GM18861 (cell line): ENCODE data around the gene FTCD.
"Not testable (repeated sequence)": the region's sequence is repeated elsewhere in the genome, so short reads cannot be mapped to it uniquely, and the experiment has no call there.

Experiments used
- ATAC-seq: cut with Tn5 transposase; IDR thresholded peaks from one replicate; pipeline ENCODE4 v1.9.1; 2021; ENCODE audit not compliant: unreplicated experiment

FTCD gene

DNA sequence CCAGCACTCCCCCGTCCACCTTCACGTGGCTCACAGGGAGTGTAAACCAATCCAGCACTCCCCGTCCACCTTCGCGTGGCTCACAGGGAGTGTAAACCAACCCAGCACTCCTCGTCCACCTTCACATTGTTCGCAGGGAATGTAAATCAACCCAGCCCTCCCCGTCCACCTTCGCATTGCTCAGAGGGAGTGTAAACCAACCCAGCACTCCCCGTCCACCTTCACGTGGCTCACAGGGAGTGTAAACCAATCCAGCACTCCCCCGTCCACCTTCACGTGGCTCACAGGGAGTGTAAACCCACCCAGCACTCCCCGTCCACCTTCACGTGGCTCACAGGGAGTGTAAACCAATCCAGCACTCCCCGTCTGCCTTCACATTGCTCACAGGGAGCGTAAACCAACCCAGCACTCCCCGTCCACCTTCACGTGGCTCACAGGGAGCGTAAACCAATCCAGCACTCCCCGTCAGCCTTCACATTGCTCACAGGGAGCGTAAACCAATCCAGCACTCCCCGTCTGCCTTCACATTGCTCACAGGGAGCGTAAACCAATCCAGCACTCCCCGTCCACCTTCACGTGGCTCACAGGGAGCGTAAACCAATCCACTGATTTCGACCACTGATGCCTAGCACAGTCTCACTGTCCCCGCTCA is 14.9 kb downstream of the FTCD start:
- not testable (repeated sequence) for ATAC-seq

DNA sequence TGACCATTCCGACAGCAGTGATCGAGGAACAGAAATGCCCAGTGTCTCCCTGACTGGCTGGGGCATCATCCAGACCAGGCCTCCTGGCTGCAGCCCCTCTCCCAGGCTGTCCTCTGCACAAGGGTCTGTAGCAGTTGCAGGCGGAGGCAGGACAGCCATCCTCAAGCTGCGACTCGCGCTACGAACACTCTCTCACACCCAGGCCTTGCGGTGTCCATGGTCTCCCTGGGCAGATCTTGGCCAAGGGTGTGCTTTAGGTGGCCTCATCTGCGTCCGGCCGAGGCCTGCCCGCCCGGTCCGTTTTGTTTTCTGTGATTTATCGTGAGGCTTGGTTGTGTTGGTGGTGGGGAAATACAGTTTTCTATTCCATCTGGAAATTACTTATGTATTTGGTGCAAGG is 15.7 kb downstream of the FTCD start:
- ATAC-seq = no peak

DNA sequence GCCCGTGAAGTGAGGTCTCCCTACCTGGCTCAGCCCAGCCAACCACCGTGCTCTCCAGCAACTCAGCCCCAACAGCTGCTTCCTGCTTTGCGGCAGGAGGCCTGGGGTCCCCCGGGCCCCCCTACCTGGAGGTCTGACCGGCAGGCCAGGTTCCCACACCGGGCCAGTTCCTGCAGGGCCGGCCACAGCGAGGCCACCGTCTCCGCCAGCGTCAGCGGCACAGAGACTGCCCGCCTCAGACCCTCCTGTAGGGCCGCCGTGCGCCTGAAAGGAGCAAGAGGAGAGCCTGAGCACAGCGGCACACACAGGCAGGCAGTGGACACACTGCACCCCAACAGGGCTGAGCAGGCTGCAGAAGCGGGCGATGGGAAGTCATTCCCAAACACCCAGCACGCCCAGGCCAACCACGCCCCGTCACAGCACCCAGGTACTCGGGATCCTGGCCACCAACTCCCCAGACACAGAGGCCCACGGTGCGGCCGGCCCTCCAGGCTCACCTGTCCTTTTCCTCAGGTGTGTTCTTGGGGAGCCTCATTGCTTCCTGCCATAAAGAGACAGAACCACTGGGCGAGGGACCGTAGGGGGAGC is 16.9 kb downstream of the FTCD start:
- no peak for ATAC-seq

DNA sequence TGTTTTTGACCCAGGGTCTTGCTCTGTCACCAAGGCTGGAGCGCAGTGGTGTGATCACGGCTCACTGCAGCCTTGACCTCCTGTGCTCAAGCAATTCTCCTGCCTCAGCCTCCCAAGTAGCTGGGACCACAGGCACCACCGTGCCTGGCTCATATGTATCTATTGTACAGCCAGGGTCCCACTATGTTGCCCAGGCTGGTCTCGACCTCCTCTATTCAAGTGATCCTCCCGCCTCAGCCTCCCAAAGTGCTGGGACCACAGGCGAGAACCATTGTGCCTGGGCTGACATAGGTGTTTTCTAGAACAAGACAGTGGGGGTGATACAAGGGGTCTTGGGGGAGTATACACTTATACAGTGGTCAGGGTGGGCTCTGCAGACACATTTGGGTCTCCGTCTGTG is 17.5 kb downstream of the FTCD start:
- no peak for ATAC-seq

DNA sequence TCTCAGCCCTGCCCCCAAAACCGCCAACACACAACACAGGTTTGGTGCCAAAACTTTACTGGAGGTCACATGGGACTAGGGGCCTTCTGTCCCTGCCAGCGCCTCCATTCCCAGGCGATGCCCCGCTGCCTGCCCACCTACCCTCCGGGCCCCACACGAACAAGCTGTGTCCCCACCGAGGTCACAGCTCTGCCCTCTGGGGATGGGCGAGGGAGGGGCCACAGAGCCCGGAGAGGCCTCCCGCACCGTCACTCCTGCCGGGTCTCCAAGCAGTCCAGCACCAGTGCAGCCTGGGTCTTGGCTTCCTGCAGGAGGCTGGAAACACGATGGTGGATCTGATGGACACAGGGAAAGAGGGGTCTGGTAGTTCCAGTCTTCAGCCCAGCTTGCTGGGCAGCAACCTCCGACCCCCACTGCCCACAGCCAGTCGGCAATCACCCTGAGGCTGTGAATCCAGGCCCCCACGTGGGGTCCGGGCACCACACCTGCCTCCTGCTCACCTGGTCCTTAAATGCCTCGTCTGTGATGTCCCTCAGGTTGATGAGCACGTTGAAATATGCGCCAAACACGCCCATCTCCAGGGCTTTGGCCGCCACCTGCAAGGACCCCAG is 18.5 kb downstream of the FTCD start:
- ATAC-seq = no peak

DNA sequence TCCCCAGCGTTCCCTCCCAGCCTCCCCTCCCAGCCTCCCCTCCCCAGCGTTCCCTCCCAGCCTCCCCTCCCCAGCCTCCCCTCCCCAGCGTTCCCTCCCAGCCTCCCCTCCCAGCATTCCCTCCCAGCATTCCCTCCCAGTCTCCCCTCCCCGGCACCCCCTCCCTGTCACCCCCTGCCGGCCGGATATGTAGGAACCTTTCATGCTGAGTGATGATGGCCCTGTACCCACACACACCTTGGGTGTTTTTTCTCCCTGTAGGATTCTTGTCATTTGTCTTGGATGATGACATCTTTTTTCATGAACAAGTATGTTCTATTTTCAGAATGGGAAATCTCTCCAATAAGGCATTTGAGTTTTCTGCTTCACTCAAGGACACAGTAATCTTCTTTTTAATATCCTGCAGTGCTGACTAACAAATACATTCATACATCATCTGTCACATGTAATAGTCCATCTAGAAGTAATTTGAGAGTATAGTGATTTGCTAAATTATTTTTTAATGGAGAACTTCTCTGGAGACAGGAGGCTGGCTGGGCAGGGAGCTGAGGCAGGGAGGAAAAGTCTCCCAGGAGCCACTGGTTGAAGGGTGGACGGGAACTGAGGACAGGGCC is 19.5 kb downstream of the FTCD start:
- ATAC-seq = no peak

DNA sequence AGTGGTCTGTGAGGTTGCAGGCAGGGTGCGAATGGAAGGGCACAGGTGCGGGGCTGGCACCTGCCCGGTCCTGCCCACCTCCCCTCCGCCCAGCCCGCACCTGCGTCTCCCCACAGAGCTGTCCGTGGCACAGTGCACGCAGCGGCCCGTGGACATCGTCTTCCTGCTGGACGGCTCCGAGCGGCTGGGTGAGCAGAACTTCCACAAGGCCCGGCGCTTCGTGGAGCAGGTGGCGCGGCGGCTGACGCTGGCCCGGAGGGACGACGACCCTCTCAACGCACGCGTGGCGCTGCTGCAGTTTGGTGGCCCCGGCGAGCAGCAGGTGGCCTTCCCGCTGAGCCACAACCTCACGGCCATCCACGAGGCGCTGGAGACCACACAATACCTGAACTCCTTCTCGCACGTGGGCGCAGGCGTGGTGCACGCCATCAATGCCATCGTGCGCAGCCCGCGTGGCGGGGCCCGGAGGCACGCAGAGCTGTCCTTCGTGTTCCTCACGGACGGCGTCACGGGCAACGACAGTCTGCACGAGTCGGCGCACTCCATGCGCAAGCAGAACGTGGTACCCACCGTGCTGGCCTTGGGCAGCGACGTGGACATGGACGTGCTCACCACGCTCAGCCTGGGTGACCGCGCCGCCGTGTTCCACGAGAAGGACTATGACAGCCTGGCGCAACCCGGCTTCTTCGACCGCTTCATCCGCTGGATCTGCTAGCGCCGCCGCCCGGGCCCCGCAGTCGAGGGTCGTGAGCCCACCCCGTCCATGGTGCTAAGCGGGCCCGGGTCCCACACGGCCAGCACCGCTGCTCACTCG is 23.3 kb downstream of the FTCD start:
- ATAC-seq = no peak

DNA sequence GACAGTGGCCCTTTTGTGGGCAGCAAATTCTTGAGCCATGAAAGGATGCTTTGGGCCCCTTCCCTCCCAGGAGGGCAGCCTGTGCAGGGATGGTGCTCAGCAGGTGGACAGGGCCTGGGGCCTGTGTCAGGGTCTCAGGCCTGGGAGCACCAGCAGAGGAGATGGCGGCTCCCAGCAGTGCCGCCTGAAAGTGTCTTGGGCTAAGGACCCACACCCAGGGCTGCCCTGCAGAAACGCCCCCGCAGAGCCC is 23.9 kb downstream of the FTCD start:
- ATAC-seq = no peak

DNA sequence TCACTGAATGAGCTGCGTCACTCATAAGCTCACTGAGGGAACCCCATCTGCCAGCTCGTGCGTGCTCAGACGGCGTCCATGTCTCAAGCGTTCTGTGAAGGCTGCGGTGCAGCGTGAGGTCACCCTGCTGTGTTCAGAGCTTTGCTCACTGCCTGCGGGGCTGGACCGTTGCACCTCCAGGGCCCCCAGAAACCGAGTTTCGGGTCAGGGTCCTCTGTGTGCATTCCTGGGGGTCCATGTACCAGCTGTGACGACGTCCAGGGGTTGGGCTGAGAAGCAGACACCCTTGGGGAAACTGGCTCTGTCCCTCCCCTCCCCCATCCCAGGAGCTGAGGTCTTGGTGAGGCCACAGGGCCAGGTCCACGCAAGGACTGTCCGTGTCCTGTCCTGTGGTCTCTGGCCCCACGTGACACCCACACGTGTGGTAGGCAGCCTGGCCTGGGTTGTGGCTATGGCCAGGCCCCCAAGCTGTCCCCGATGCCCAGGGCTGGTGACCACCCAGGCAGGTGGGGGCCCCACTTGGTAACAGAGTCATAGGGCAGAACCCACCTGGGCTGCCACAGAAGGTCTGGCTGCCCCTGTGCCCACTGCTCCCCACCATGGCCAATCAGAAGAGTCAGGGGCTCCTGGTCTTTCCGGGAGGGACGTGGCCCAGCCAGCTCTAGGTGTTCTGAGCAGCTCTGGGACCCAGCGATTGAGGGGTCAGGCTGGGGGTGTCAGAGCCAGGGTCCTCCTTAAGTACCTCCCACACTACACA is 24.4 kb downstream of the FTCD start:
- ATAC-seq = no peak

DNA sequence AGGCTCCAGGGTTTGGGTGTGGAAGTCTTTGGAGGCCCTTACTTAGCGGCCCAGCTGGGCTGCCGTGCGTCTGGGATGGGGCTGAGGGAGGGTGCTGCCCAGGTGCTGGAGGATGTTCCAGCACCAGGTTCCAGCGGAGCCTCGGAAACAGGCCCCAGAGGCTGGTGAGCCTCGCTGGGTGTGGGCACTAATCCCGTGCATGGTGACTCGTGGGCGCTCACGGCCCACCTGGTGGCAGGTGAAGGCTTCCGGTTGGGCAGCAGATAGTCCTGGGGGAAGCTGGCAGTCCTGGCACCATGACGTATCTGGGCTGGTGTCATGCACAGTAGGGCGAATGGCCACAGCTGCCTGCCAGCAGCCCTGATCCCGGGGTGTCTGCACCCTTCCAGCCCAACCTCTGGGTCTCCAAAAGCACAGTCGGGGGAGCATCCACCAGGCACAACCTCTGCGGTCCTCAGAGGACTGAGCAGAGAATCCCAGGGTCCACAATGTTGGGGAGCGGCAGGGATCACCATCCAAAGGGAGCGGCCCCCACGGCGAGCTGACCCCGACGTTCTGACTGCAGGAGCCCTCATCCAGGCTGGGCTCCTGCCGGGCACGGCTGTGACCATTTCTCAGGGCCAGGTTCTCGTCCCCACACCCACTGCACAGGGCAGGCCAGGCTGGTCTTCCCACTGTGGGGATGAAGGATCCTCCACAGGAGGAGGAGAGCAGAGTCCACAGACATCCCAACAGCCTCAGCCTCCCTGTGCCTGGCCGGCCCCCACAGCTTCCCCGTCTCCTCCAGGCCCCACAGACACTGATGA is 25.3 kb downstream of the FTCD start:
- ATAC-seq = no peak

DNA sequence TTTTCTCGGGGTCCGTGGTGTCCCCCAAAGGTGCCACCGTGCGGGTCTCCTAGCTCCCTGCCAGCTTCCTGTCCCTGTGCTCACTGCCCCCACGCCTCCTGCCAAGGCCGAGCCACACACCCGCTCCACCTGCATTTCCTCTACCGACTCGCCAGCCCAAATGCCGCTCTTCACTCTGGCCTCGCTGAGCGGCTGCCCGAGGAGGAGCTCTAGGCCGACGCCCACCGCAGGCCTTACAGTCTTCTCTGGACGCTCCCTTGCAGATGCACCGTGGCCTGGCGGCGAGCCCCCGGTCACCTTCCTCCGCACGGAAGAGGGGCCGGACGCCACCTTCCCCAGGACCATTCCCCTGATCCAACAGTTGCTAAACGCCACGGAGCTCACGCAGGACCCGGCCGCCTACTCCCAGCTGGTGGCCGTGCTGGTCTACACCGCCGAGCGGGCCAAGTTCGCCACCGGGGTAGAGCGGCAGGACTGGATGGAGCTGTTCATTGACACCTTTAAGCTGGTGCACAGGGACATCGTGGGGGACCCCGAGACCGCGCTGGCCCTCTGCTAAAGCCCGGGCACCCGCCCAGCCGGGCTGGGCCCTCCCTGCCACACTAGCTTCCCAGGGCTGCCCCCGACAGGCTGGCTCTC is 26.3 kb downstream of the FTCD start:
- ATAC-seq = no peak

DNA sequence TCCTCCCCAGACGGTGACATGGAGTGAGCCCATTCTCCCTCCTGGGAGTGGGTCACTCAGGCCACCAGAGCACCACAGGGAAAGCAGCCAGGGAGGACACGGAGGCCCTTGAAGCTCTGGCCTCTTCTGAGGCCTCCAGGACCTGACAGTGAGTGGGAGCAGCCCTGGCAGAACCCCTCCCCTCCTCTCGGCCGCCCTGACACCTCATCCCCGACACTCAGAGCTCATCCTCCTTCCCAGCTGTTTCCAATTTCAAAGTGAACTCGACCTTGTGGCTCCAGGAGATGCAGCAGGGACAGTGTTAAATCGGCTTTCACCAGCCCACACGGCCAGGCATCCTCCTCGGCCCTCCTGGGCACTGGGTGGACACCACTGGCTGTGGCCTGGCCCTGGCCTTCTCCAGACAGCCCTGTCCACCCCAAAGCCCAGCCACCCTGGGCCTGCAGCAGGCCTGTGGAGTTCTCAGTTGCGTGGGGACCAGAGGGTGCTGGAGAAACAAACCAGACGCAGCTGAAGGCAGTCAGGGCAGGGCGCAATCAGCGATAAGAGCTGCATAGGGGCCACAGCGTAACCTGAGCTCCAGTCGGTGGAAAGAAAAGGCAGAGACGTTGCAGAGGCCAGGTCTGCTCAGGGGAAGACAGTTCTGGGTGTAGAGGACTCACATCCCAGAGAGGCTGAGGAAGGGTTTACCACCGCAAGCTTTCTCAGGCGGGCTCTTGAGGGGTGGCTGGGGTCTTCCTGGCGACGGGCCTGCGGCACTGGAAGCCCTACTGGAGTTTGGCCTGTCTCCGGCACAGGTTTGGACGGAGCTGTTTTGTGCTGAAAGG is 27.1 kb downstream of the FTCD start:
- ATAC-seq = no peak

DNA sequence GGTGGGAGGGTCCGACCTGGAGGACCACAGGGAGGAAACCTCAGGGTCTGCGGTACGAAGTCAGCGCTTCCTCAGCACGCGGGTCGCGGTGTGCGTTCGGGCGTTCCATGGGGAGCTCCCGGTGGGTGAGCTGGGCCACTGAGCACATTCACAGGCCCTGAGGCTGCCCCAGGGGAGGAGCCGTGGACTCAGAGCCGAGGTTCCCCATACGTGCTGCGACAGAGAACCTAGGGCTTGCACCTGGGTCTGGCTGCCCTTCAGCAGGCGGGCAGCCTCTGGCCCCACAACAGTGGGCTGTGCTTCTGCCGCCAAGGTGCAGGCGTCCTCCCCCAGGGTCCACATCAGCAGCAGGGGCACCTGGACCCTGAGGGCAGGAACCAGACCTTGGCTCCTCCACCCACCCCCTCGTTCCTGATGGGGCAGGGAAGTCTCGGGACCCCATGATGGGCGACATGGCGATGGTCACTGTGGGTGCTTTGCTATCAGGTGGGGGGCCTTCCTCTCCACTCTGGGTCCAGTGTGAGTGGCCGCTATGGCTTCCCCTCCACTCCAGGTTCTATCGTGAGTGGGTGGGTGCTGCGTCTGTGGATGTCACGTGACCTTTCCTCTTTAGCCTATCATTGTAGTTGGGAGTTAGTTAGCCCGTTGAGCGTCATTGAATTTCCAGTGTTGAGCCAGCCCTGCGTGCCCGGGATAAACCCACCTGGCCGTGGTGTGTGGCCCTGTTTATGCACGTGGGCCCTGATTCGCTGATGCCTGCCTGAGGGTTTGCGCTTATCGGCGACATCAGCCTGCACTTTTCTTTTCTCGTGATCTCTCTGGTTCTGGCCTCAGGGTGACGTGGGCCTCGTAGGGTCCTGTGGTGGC is 27.9 kb downstream of the FTCD start:
- ATAC-seq = no peak

DNA sequence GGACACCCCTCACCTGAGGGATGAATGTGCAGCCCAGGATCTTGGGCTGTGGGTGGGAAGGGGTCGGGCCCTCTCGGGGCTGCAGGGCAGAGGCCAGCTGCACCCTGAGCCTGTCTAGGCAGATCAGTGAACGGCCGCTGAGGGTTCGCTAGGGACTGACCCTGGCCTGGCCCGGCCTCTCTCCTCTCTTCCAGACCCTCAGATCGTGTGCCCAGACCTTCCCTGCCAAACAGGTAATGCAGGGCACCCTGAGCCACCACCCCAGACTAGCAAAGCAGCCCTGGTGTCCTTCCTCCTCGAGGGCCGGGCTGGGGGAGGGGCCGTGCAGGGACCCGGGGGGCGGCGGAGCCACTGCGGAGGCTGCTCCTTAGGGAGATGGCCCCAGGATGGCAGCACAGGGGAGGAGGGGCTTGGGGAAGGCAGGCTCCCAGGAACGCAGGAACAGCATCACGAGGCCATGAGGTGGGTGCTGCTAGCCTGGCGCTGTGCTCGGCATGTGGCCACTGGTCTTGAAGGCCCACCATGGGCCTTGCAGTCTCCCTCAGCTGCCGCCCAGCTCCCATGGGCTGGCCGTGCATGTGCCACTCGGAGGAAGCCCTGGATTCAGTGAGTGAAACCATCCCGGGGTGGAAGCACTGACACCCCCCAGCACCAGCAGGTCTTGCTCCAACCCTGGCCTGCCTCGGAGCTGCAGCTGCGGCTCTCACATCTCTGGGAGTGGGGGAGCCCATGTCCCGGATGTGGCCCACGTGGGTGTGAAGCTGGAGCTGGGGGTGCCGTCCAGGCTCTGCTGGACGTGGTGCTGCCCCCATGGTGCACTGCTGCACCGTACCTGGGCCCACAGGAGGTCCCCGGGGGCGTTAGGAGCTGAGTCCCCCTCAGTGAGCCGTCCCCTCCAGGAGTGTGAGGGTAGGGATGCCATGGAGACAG is 28.8 kb downstream of the FTCD start:
- ATAC-seq = no peak

DNA sequence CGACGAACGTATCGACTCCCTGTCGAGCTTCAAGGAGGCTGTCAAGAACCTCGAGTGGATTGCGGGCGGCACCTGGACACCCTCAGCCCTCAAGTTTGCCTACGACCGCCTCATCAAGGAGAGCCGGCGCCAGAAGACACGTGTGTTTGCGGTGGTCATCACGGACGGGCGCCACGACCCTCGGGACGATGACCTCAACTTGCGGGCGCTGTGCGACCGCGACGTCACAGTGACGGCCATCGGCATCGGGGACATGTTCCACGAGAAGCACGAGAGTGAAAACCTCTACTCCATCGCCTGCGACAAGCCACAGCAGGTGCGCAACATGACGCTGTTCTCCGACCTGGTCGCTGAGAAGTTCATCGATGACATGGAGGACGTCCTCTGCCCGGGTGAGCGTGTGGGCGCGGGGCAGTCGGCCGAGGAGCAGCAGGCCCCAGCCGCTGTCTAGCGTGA is 29.5 kb downstream of the FTCD start:
- no peak for ATAC-seq

DNA sequence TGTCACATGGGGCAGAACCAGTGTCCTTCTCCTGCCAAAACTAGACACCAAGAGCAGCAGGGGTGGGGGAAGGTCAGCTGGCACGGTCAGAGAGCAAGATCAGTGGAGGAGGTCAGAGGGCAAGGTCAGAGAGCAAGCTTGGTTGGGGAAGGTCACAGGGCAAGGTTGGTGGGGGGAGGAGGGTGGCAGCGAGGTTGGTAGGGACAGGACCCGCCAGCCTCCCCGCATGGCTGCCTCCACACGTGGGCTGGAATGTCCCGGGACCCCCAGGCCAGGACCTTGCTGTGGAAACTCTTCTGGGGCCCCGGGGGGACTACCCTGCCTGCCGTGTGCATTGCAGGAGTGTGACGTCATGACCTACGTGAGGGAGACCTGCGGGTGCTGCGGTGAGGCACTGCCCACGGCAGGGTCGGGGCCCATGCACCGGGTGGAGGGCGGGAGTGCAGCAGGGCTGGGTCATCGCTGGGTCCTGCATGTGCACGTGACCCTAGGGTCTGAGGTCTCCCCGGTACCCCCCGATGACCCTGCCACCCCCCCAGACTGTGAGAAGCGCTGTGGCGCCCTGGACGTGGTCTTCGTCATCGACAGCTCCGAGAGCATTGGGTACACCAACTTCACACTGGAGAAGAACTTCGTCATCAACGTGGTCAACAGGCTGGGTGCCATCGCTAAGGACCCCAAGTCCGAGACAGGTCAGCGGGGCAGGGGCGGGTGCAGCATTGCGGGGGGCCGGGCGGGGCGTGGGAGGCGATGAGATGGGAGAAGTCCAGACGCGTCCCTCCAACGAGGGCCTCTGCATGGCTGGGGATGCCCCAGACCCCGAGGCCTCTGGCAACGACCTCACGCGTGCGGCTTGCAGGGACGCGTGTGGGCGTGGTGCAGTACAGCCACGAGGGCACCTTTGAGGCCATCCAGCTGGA is 30.2 kb downstream of the FTCD start:
- no peak for ATAC-seq
